Astrocyte (in vitro differentiated cells and primary cell): ENCODE data around the gene ZFP42. TPM values are rescaled to one million over a fixed set of nuclear protein-coding genes. Genes with fewer than 3 reads are reported as not detected.
"Not testable (repeated sequence)": the region's sequence is repeated elsewhere in the genome, so short reads cannot be mapped to it uniquely, and the experiment has no call there.

Experiments
- DNase-seq: peaks from one replicate; pipeline ENCODE4 v3.0.0-alpha.2; 2010; ENCODE audit warnings: low read depth
- FAIRE-seq: peaks from 2 replicates; lab custom pipeline; 2011; peaks lifted over from hg19 to GRCh38; lab: Jason Lieb, UNC
- H2AFZ ChIP-seq: 2 replicates; pipeline ENCODE4 v1.6.0; 2012; ENCODE audit warnings: low read depth, low read length, inconsistent platforms
- H3K27ac ChIP-seq: 2 replicates; pipeline ENCODE4 v1.5.1; 2011; ENCODE audit warnings: low read depth, low read length, inconsistent platforms
- H3K27me3 ChIP-seq: 2 replicates; pipeline ENCODE4 v1.6.0; 2011; ENCODE audit warnings: low read length, inconsistent platforms; ENCODE audit not compliant: insufficient read depth
- H3K36me3 ChIP-seq: 2 replicates; pipeline ENCODE4 v1.5.1; 2011; ENCODE audit warnings: low read length, inconsistent platforms; ENCODE audit not compliant: insufficient read depth
- H3K4me1 ChIP-seq: 2 replicates; pipeline ENCODE4 v1.5.1; 2011; ENCODE audit warnings: low read length, inconsistent platforms; ENCODE audit not compliant: insufficient read depth
- H3K4me2 ChIP-seq: 2 replicates; pipeline ENCODE4 v1.6.0; 2012; ENCODE audit warnings: low read length, inconsistent platforms
- H3K4me3 ChIP-seq: 2 replicates; pipeline ENCODE4 v1.5.1; 2011; ENCODE audit warnings: low read depth, mild to moderate bottlenecking, low read length, inconsistent platforms; ENCODE audit not compliant: insufficient read depth
- H3K79me2 ChIP-seq: 2 replicates; pipeline ENCODE4 v1.6.0; 2012; ENCODE audit warnings: mild to moderate bottlenecking, low read length, inconsistent platforms; ENCODE audit not compliant: insufficient read depth
- H3K9ac ChIP-seq: 2 replicates; pipeline ENCODE4 v1.6.0; 2012; ENCODE audit warnings: mild to moderate bottlenecking, low read length, inconsistent platforms
- H3K9me3 ChIP-seq: 2 replicates; pipeline ENCODE4 v1.5.1; 2012; ENCODE audit warnings: low read depth, mild to moderate bottlenecking, low read length, inconsistent platforms; ENCODE audit not compliant: insufficient read depth
- H4K20me1 ChIP-seq: 2 replicates; pipeline ENCODE4 v1.6.0; 2012; ENCODE audit warnings: low read length, inconsistent platforms; ENCODE audit not compliant: insufficient read depth
- H3K27ac Mint-ChIP-seq: one replicate; pipeline ENCODE4 v1.8.0; 2021; ENCODE audit warnings: mild to moderate bottlenecking, mixed read lengths; ENCODE audit not compliant: unreplicated experiment
- H3K27me3 Mint-ChIP-seq: one replicate; pipeline ENCODE4 v1.8.0; 2021; ENCODE audit warnings: low read depth, mixed read lengths; ENCODE audit not compliant: unreplicated experiment
- H3K36me3 Mint-ChIP-seq: one replicate; pipeline ENCODE4 v1.8.0; 2021; ENCODE audit warnings: low read depth, mixed read lengths; ENCODE audit not compliant: unreplicated experiment
- H3K4me1 Mint-ChIP-seq: one replicate; pipeline ENCODE4 v1.8.0; 2021; ENCODE audit warnings: low read depth, mixed read lengths; ENCODE audit not compliant: unreplicated experiment
- H3K4me3 Mint-ChIP-seq: one replicate; pipeline ENCODE4 v1.8.0; 2021; ENCODE audit warnings: mild to moderate bottlenecking, moderate library complexity, mixed read lengths; ENCODE audit not compliant: unreplicated experiment
- H3K9me3 Mint-ChIP-seq: one replicate; pipeline ENCODE4 v1.8.0; 2021; ENCODE audit warnings: mild to moderate bottlenecking, mixed read lengths; ENCODE audit not compliant: unreplicated experiment
- CTCF ChIP-seq: IDR thresholded peaks from 2 replicates; pipeline ENCODE4 v1.5.1; 2011; ENCODE audit warnings: low read depth, mild to moderate bottlenecking, inconsistent platforms, low read length, moderate library complexity; ENCODE audit not compliant: insufficient read depth
- EZH2 ChIP-seq: IDR thresholded peaks from 2 replicates; pipeline ENCODE4 v1.6.1; 2012; ENCODE audit warnings: mild to moderate bottlenecking, low read length, inconsistent platforms; ENCODE audit not compliant: insufficient read depth
- total RNA-seq: library from RNA; stranded (reverse); gene quantifications from 2 replicates; pipeline ENCODE4 v1.2.1, GENCODE V29; 2021

The ZFP42 gene
- total RNA-seq, 1 donor from 2014 or later = 4.5 TPM

DNA sequence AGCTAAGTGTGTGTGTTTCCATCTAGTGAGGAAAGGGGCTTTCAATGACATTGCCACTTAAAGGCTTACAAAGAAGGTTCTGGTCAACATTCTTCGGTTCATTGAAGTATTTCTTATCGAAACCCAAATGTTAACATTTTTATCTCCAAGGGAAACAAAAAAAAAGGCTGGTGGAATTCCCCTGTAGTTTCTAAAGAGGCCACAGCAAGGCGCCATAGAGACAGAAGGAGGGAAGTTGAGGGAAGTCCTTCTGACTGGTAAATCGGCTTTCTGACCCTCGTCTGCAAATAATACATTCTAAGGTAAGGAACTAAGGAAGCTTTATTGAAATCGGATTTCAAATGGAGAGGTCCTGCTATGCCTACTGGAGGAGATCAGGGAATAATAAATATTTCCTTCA is 1.7 kb upstream of the ZFP42 start:
- Histone ChIP-seq H3K79me2 (no peaks in the 10 kb centered on the region), H3K4me1 (no peaks in the 10 kb centered on the region), H3K36me3 (no peaks in the 10 kb centered on the region), H3K9ac (no peak overlapping the region), H2AFZ (no peak overlapping the region), H4K20me1 (no peaks in the 10 kb centered on the region), H3K4me2 (no peak overlapping the region), H3K27ac (no peak overlapping the region), H3K27me3 (no peaks in the 10 kb centered on the region), H3K9me3 (no peaks in the 10 kb centered on the region), H3K4me3 (no peak overlapping the region)
- Mint-ChIP-seq H3K27ac (no peak overlapping the region), H3K4me1 (peaks cover 4% of the 10 kb centered on the region), H3K4me3 (no peak overlapping the region), H3K27me3 (no peaks in the 10 kb centered on the region), H3K9me3 (peaks cover 2% of the 10 kb centered on the region), H3K36me3 (no peaks in the 10 kb centered on the region)
- no peak for DNase-seq
- no peak for FAIRE-seq
- TF ChIP-seq EZH2 (no peak), CTCF (no peak)

- no peak overlapping the region for H3K27ac Mint-ChIP-seq
- H3K27me3 Mint-ChIP-seq = no peaks in the 10 kb centered on the region
- Histone ChIP-seq H3K27me3 (no peaks in the 10 kb centered on the region), H3K27ac (no peak overlapping the region), H4K20me1 (no peaks in the 10 kb centered on the region), H3K36me3 (peaks cover 2% of the 10 kb centered on the region), H3K9me3 (no peaks in the 10 kb centered on the region), H3K4me2 (no peak overlapping the region), H3K4me1 (no peaks in the 10 kb centered on the region), H2AFZ (no peak overlapping the region), H3K4me3 (no peak overlapping the region), H3K9ac (no peak overlapping the region), H3K79me2 (no peaks in the 10 kb centered on the region)
- H3K4me1 Mint-ChIP-seq = peaks cover 4% of the 10 kb centered on the region
- H3K9me3 Mint-ChIP-seq = peaks cover 2% of the 10 kb centered on the region
- TF ChIP-seq CTCF (no peak), EZH2 (no peak)
- FAIRE-seq = no peak
- no peaks in the 10 kb centered on the region for H3K36me3 Mint-ChIP-seq
- H3K4me3 Mint-ChIP-seq = peak overlapping the region; percentile 72
- no peak for DNase-seq
Observed at GRCh38 chr4:187996502-187997177, 1.1 kb downstream of the ZFP42 start.

GRCh38 chr4:187997991-187998390 is 2.4 kb downstream of the ZFP42 start:
- not testable (repeated sequence) for H4K20me1 ChIP-seq, H3K27me3 ChIP-seq, H3K27ac Mint-ChIP-seq, H3K4me1 Mint-ChIP-seq, DNase-seq, H3K4me2 ChIP-seq, H3K36me3 ChIP-seq, H3K36me3 Mint-ChIP-seq, H2AFZ ChIP-seq, H3K9me3 Mint-ChIP-seq, H3K79me2 ChIP-seq, H3K9me3 ChIP-seq, H3K4me1 ChIP-seq, H3K4me3 ChIP-seq, H3K4me3 Mint-ChIP-seq, H3K27ac ChIP-seq, H3K9ac ChIP-seq, FAIRE-seq, H3K27me3 Mint-ChIP-seq
